Naive B cell (primary cell): Measurements from ENCODE around the gene RAD54L. TPM values are rescaled to one million over a fixed set of nuclear protein-coding genes. Genes with fewer than 3 reads are reported as not detected.
"Not testable (repeated sequence)": the region's sequence is repeated elsewhere in the genome, so short reads cannot be mapped to it uniquely, and the experiment has no call there.

Source experiments
- ATAC-seq, 2 donors: fragments of 150-1000 bp; cut with Tn5 transposase; 2 replicates each; pipeline ENCODE4 v1.10.0; 2021; ENCODE audit warnings: low read depth in 2 of 2, mild to moderate bottlenecking in 2 of 2, moderate library complexity in 2 of 2
- DNase-seq: peaks from one replicate; pipeline ENCODE4 v3.0.0; 2022
- H3K27ac Mint-ChIP-seq, 6 donors: one replicate each; pipeline ENCODE4 v1.8.0; 2020 to 2022; ENCODE audit warnings: mild to moderate bottlenecking in 6 of 6, mixed read lengths in 6 of 6, moderate library complexity in 5 of 6, inconsistent platforms in 2 of 6
- H3K27me3 Mint-ChIP-seq, 3 donors: one replicate each; pipeline ENCODE4 v1.8.0; 2021 to 2022; ENCODE audit warnings: mixed read lengths in 3 of 3, mild to moderate bottlenecking in 1 of 3
- H3K36me3 Mint-ChIP-seq, 2 donors: one replicate each; pipeline ENCODE4 v1.8.0; 2020 to 2022; ENCODE audit warnings: mixed read lengths in 2 of 2, inconsistent platforms in 1 of 2, mild to moderate bottlenecking in 1 of 2
- H3K4me1 Mint-ChIP-seq, 3 donors: one replicate each; pipeline ENCODE4 v1.8.0; 2020 to 2022; ENCODE audit warnings: mixed read lengths in 3 of 3, inconsistent platforms in 1 of 3, mild to moderate bottlenecking in 1 of 3, moderate library complexity in 1 of 3
- H3K4me3 Mint-ChIP-seq, 8 donors: one replicate each; pipeline ENCODE4 v1.8.0; 2020 to 2022; ENCODE audit warnings: mild to moderate bottlenecking in 8 of 8, mixed read lengths in 8 of 8, moderate library complexity in 8 of 8, inconsistent platforms in 2 of 8
- H3K9me3 Mint-ChIP-seq, 7 donors: one replicate each; pipeline ENCODE4 v1.8.0; 2020 to 2022; ENCODE audit warnings: mixed read lengths in 7 of 7, mild to moderate bottlenecking in 5 of 7, inconsistent platforms in 2 of 7, moderate library complexity in 1 of 7
- polyA plus RNA-seq, 6 donors: library from polyadenylated mRNA; unstranded; fragments of 300-500 nt; fragmentation: Illumina TruSeq; gene quantifications; one replicate each; pipeline ENCODE4 v1.2.3, GENCODE V29; 2021; ENCODE audit warnings: low read depth in 6 of 6

The RAD54L gene
- polyA plus RNA-seq, 6 donors from 2014 or later, result 0.84 to 1.4 TPM; not detected in 4

DNA sequence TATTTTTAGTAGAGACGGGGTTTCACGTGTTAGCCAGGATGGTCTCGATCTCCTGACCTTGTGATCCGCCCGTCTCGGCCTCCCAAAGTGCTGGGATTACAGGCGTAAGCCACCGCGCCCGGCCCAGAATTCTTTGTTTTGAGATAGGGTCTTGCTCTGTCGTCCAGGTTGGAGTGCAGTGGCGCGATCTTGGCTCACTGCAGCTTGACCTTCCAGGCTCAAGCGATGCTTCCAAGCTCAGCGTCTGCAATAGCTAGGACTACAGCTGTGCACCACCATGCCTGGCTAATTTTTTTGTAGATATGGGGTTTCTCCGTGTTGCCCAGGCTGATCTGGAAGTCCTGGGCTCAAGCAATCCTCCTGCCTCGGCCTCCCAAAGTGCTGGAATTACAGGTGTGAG is 1.4 kb upstream of the RAD54L start:
- H3K9me3 Mint-ChIP-seq, H3K36me3 Mint-ChIP-seq, DNase-seq, H3K27ac Mint-ChIP-seq, ATAC-seq, H3K27me3 Mint-ChIP-seq: not testable (repeated sequence)
- peak overlapping the region in 3 of 8 donors; percentile 29 to 95 (median 78) for H3K4me3 Mint-ChIP-seq
- peaks cover 21 to 25% (median 22%) of the 10 kb centered on the region in 3 donors for H3K4me1 Mint-ChIP-seq

DNA sequence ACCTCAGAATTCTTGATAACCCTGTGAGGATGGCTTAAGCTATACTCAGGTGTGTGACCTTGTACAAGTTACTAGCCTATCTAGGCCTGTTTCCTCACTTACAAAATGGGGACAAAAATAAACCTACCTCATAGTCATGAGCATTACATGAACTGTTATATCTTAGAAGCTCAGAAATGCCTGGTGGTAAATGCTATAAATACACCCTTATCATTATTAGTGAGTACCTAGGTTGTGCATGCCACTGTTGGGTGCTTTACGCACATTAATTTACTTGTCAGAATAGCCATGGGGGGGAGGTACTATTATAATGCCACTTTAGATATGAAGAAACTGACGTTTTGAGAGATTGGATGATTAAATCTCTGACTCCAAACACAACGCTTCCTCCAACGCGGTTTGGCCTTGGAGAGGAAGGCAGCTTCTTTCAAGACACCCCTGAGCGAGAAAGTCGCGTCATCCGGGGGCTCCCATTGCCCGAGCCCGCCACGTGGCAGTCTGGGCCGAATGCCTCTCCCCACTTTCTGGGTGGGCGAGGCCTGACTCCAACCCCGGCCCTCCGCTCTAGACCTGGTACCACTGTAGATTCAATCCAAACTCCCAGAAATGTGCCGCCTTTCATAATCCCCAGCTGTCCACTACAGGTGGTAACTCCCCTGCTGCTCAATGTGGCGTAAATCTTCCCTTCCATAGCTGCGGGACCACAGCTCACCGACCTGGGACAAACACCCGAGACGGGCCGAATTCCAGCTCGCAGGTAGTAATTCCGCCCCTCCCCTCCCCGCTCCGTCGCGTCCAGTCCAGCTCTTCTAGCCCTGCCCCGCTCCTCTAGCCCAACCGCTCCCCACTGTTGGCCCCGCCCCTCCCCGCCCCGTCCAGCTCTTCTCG is 771 bp upstream of the RAD54L start:
- DNase-seq, result no peak
- Mint-ChIP-seq H3K4me3 (peak overlapping the region; percentile 76 to 97 (median 93)), H3K4me1 (peaks cover 21 to 25% (median 22%) of the 10 kb centered on the region in 3 donors), H3K27ac (peak overlapping the region; percentile 44 to 96 (median 82)), H3K36me3 (no peaks in the 10 kb centered on the region), H3K9me3 (no peaks in the 10 kb centered on the region), H3K27me3 (no peaks in the 10 kb centered on the region)
- peak; percentile 32 to 60 for ATAC-seq

DNA sequence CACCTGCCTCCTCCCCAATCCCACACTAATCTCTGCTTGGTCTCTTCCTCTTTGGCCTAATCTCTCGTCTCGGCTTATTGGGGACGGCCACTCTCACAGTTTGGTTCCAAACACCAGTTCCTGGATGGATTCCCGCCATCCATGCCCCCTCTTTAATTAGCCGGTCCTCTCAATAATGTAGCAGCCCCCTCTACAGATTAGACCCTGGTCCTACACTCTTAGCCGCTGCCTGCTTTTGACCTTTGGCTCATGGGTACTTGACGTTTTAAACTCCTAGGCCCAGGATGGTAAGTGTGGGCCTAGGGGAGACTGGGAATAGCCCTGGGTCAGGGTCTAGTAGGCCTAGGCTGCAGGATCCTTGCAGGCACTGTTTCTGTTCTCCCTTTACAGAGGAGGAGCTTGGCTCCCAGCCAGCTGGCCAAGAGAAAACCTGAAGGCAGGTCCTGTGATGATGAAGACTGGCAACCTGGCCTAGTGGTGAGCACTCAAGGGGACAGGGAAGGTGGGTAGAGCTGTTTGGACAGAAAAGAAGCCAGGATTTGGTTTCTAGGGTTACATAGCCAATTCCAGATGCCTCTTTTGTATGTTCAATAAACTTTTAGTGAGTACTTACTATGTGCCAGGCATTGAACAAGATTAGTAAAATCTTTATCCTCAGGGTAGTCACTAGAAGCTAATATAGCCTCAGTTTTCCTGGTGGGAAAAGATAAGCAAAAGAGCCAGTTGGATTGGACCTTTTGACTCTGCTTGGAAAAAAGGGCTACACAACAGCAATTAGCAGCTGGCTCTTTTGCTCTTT is 758 bp downstream of the RAD54L start:
- Mint-ChIP-seq H3K4me3 (peak overlapping the region; percentile 76 to 97 (median 94)), H3K27ac (peak overlapping the region in 5 of 6 donors; percentile 49 to 72 (median 68)), H3K27me3 (no peaks in the 10 kb centered on the region), H3K9me3 (no peaks in the 10 kb centered on the region), H3K36me3 (no peaks in the 10 kb centered on the region), H3K4me1 (peaks cover 21 to 25% (median 22%) of the 10 kb centered on the region in 3 donors)
- DNase-seq (no peak), ATAC-seq (no peak)

DNA sequence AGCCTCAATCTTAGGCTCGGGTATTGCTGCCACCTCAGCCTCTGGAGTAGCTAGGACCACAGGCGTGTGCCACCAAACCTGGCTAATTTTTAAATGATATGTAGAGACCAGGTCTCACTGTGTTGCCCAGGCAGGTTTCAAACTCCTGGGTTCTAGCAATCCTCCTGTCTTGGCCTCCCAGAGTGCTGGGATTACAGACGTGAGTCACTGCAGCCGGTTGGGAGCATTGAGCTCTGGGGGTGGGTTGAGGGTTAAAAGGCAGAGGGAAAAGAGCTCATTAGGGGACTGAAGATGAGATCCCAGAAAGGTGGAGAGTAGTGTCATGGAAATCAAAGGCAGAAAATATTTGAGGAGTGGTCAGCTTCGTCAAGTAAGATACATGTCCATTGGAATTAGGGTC is 7.1 kb downstream of the RAD54L start:
- Mint-ChIP-seq H3K27ac (no peak overlapping the region), H3K9me3 (no peaks in the 10 kb centered on the region), H3K27me3 (no peaks in the 10 kb centered on the region), H3K4me3 (no peak overlapping the region), H3K36me3 (no peaks in the 10 kb centered on the region), H3K4me1 (no peaks in the 10 kb centered on the region)
- no peak for DNase-seq
- ATAC-seq, result no peak

DNA sequence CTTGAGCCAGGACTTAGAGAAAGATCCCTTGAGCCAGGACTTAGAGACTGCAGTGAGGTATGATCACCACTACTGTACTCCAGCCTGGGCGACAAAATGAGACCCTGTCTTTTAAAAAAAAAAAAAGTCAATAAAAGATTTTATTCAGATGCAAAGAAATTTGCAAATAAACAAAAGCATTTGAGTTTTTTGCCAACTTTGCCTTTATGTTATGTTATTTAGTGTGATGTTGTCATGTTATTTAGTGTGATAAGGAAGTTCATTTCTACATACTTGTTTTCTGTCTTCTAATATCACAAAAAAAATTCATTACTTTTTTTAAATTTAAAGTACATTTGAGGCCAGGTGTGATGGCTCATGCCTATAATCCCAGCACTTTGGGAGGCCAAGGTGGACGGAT is 9.0 kb downstream of the RAD54L start:
- ATAC-seq (no peak), DNase-seq (no peak)
- no peaks in the 10 kb centered on the region for H3K4me1 Mint-ChIP-seq
- no peaks in the 10 kb centered on the region for H3K9me3 Mint-ChIP-seq
- no peaks in the 10 kb centered on the region for H3K27me3 Mint-ChIP-seq
- H3K4me3 Mint-ChIP-seq, result no peak overlapping the region
- H3K27ac Mint-ChIP-seq, result no peak overlapping the region
- peaks cover 0 to 4% of the 10 kb centered on the region in 2 donors for H3K36me3 Mint-ChIP-seq

DNA sequence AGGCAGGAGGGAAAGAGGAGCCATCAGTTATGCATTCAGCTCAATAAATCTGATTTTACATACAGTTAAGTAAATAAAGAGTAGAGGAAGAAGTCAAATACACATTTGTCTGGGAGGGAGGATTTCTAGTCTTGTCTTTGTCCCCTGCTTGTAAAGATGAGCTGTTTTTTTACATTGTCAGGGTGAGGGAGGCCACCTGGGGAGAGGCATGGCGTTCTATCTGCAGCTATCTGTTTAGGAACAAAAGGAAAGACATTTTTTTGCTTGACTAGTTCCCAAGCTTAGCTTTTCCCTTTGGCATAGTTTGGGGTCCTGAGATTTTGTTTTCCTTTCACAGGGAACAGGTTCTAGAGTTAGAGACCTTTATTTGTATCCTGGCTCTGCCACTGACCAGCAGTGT is 14.9 kb downstream of the RAD54L start:
- Mint-ChIP-seq H3K27ac (no peak overlapping the region), H3K9me3 (no peaks in the 10 kb centered on the region), H3K4me3 (no peak overlapping the region), H3K27me3 (no peaks in the 10 kb centered on the region), H3K36me3 (peaks cover 0 to 6% of the 10 kb centered on the region in 2 donors), H3K4me1 (no peaks in the 10 kb centered on the region)
- DNase-seq (no peak), ATAC-seq (no peak)

DNA sequence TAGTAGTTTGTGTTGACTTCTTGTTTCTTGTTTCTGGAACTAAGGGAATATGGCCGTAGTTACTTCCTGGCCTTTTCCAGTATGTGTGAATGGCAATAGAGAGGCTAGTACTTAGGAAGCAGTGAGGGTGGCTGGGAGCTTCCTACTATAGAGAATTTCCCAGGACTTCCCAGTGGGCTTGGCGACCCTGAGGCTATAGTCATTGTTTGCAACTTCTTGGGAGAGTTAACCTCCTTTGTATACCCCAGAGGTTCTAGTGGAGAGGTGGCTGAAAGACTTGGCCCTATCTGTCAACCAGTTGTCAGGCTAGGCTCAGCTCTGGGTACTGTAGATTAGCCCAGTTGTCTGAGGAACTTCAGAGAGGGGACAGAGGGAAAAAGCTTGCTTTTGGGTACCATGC is 15.6 kb downstream of the RAD54L start:
- Mint-ChIP-seq H3K4me1 (no peaks in the 10 kb centered on the region), H3K9me3 (no peaks in the 10 kb centered on the region), H3K27me3 (no peaks in the 10 kb centered on the region), H3K36me3 (peaks cover 0 to 6% of the 10 kb centered on the region in 2 donors), H3K27ac (peak overlapping the region in 1 of 6 donors; percentile 15), H3K4me3 (no peak overlapping the region)
- DNase-seq (no peak), ATAC-seq (no peak)

DNA sequence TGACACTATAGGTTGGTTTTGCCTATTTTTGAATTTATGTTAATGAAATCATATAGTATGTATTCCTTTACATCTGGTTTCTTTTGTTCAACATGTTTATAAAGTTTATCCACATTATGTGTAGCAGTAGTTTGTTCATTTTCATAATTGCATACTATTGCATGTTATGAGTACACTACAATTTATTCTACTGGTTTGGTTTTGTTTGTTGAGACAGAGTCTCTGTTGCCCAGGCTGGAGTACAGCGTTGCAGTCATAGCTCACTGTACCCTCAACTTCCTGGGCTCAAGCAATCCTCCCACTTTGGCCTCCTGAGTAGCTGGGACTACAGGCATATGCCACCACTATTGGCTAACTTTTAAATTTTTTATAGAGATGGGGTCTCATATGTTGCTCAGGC is 21.0 kb downstream of the RAD54L start:
- no peak for DNase-seq
- H3K9me3 Mint-ChIP-seq, result no peaks in the 10 kb centered on the region
- H3K4me1 Mint-ChIP-seq, result no peaks in the 10 kb centered on the region

DNA sequence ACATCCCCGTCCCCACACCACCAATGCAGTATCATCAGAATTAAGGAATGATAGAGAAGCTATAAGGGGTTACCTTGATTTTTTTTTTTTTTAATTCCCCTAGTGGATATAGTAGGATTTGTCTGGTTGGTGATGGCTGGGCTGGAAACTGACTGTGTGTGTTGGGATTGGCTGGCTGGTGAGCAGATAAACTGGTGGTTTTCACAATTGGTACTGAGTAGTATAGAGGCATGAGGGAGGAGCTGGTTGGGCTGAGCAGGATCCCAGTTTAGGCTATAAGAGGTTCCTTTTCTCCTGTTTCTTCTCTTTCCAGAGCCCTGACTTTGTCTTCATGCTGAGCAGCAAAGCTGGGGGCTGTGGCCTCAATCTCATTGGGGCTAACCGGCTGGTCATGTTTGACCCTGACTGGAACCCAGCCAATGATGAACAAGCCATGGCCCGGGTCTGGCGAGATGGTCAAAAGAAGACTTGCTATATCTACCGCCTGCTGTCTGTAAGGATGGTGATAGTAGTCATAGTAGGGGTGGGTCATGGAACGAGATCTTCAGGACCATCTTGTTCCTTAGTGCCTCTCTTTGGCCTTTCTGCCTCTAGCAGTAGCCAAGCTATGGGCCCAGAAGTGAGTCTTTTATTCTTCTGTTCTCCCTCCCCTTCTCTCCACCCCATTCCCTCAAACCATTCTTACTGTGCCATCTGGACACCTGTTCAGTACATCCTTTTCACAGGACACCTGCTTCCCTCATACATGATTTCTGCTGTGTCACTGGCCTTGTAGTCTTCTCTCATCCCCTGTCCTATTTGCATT is 26.9 kb downstream of the RAD54L start:
- ATAC-seq (no peak), DNase-seq (no peak)
- no peaks in the 10 kb centered on the region for H3K9me3 Mint-ChIP-seq
- no peaks in the 10 kb centered on the region for H3K36me3 Mint-ChIP-seq
- H3K27ac Mint-ChIP-seq, result no peak overlapping the region
- no peak overlapping the region for H3K4me3 Mint-ChIP-seq
- no peaks in the 10 kb centered on the region for H3K27me3 Mint-ChIP-seq
- H3K4me1 Mint-ChIP-seq, result no peaks in the 10 kb centered on the region

More for the DNA sequence above, 21.0 kb downstream of the RAD54L start:
- no peak for ATAC-seq
- Mint-ChIP-seq H3K4me3 (no peak overlapping the region), H3K36me3 (no peaks in the 10 kb centered on the region), H3K27me3 (no peaks in the 10 kb centered on the region), H3K27ac (no peak overlapping the region)

DNA sequence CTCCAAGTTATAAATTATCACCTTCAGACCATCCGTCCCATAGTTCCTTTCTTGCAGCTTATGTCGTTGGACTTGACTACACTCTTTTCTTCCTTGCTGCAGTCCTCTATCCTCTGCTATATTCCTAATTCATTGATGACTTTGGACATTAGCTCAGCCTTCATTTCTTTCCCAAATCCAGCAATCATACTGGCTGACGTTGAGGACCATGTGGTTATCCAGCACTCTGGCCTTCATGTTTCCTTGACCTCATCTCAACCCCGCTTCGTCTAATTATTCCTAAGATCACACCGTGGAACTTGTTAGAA is 27.4 kb downstream of the RAD54L start:
- no peaks in the 10 kb centered on the region for H3K36me3 Mint-ChIP-seq
- no peak overlapping the region for H3K4me3 Mint-ChIP-seq
- H3K4me1 Mint-ChIP-seq, result no peaks in the 10 kb centered on the region
- DNase-seq (no peak), ATAC-seq (no peak)
- no peaks in the 10 kb centered on the region for H3K9me3 Mint-ChIP-seq
- H3K27me3 Mint-ChIP-seq, result no peaks in the 10 kb centered on the region
- no peak overlapping the region for H3K27ac Mint-ChIP-seq

DNA sequence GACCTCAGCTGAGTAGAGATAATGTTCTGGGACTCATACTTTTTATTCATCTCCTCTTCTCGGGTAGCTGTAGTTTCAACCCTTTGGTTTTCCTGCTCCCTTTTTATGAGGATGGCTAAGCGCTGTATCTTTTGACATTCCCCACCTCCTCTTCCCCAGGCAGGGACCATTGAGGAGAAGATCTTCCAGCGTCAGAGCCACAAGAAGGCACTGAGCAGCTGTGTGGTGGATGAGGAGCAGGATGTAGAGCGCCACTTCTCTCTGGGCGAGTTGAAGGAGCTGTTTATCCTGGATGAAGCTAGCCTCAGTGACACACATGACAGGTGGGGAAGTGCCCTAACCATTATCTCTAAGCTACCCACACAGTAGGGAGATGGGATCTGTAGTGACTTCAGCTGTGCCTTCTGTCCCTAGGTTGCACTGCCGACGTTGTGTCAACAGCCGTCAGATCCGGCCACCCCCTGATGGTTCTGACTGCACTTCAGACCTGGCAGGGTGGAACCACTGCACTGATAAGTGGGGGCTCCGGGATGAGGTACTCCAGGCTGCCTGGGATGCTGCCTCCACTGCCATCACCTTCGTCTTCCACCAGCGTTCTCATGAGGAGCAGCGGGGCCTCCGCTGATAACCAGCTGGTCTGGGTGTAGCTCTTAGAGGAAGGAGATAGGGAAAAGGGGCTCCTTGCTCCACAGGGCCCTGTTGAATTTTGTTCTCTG is 30.3 kb downstream of the RAD54L start:
- H3K27ac Mint-ChIP-seq, result peak overlapping the region in 1 of 6 donors; percentile 32
- H3K4me1 Mint-ChIP-seq, result peaks cover 0 to 4% (median 0%) of the 10 kb centered on the region in 3 donors
- H3K9me3 Mint-ChIP-seq, result no peaks in the 10 kb centered on the region
- ATAC-seq, result no peak
- no peak for DNase-seq
- H3K36me3 Mint-ChIP-seq, result no peaks in the 10 kb centered on the region
- no peaks in the 10 kb centered on the region for H3K27me3 Mint-ChIP-seq
- H3K4me3 Mint-ChIP-seq, result no peak overlapping the region

DNA sequence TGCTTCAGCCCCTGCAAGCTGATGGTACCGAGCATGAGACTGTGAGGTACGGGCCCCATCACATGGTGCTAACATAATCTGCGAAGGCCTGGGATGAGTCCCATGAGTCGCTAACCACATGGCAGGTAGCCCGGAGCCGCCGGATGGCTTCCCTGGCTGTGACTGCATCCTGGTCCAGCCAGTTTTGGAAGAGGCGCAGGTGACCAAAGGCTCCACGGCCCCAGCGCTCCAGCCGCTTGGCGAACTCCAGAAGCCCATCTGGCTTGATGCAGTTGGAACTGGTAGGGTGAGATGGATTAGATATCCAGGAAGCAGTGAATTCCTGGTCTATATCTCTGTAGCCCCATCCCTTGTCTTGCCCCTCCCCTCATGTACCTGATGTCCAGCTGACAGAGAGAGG is 31.2 kb downstream of the RAD54L start:
- Mint-ChIP-seq H3K4me3 (no peak overlapping the region), H3K36me3 (peaks cover 0 to 6% of the 10 kb centered on the region in 2 donors), H3K27me3 (no peaks in the 10 kb centered on the region), H3K4me1 (peaks cover 0 to 6% (median 4%) of the 10 kb centered on the region in 3 donors), H3K9me3 (no peaks in the 10 kb centered on the region), H3K27ac (no peak overlapping the region)
- DNase-seq (no peak), ATAC-seq (no peak)

DNA sequence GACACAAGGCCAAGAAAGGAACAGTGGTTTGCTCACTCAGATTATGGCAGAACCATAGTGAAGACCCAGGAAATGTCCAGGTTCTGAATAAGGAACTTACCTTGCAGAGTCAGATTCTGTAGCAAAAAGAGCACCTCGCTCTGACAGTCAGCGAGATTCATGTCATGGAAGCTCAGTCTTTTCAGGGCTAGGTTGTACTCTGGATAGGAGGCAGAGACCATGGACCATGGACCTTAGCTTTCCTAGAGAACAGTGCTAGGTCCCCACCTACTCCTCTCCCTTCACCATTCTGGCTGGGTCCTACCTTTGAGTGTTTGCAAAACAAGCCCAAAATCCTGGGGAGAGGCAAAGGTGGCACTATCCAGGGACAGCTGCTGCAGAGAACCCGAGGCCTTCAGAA is 32.5 kb downstream of the RAD54L start:
- no peak overlapping the region for H3K4me3 Mint-ChIP-seq
- DNase-seq (no peak), ATAC-seq (no peak)
- H3K36me3 Mint-ChIP-seq, result peaks cover 0 to 6% of the 10 kb centered on the region in 2 donors
- H3K27ac Mint-ChIP-seq, result no peak overlapping the region
- H3K9me3 Mint-ChIP-seq, result no peaks in the 10 kb centered on the region
- H3K4me1 Mint-ChIP-seq, result peaks cover 0 to 6% (median 4%) of the 10 kb centered on the region in 3 donors
- no peaks in the 10 kb centered on the region for H3K27me3 Mint-ChIP-seq
